HepG2 (cell line): ENCODE measurements around the gene FOXA3. TPM values are rescaled to one million over a fixed set of nuclear protein-coding genes. Genes with fewer than 3 reads are reported as not detected.

Experiments used
- CSRNP1 ChIP-seq: sonication (generic); formaldehyde crosslinking; IDR thresholded peaks from 2 replicates; pipeline ENCODE4 v1.8.1; 2023; ENCODE audit warnings: mild to moderate bottlenecking, missing genetic modification reagents
- FOXM1 ChIP-seq: sonication (generic); formaldehyde crosslinking; IDR thresholded peaks from 2 replicates; pipeline ENCODE4 v1.5.0; 2020; ENCODE audit warnings: missing genetic modification reagents
- HNRNPH1 ChIP-seq: fragments of 200-400 bp; formaldehyde crosslinking; optimal IDR thresholded peaks from 2 replicates; pipeline ENCODE3; 2017; ENCODE audit warnings: mild to moderate bottlenecking, low read depth, low read length
- MAX ChIP-seq: IDR thresholded peaks from 2 replicates; pipeline ENCODE4 v1.6.1; 2012; ENCODE audit warnings: inconsistent platforms
- MTA1 ChIP-seq: sonication (generic); formaldehyde crosslinking; IDR thresholded peaks from 2 replicates; pipeline ENCODE4 v1.4.0; 2020; ENCODE audit warnings: missing genetic modification reagents, mild to moderate bottlenecking, borderline replicate concordance
- MXD1 ChIP-seq: sonication (generic); formaldehyde crosslinking; IDR thresholded peaks from 2 replicates; pipeline ENCODE4 v1.4.0; 2020; ENCODE audit warnings: mild to moderate bottlenecking, missing genetic modification reagents
- NCOA2 ChIP-seq: sonication (generic); formaldehyde crosslinking; IDR thresholded peaks from 2 replicates; pipeline ENCODE4 v1.8.0; 2022; ENCODE audit warnings: inconsistent platforms
- NRL ChIP-seq: sonication (generic); formaldehyde crosslinking; IDR thresholded peaks from 2 replicates; pipeline ENCODE4 v1.5.0; 2020; ENCODE audit warnings: missing genetic modification reagents, mild to moderate bottlenecking, moderate library complexity, borderline replicate concordance
- POGZ ChIP-seq: sonication (generic); formaldehyde crosslinking; IDR thresholded peaks from 2 replicates; pipeline ENCODE4 v1.4.0; 2020; ENCODE audit warnings: mild to moderate bottlenecking, missing genetic modification reagents
- SNAPC2 ChIP-seq: sonication (generic); formaldehyde crosslinking; IDR thresholded peaks from 2 replicates; pipeline ENCODE4 v1.8.1; 2022; ENCODE audit warnings: mild to moderate bottlenecking, missing genetic modification reagents
- YEATS4 ChIP-seq: sonication (generic); formaldehyde crosslinking; IDR thresholded peaks from 2 replicates; pipeline ENCODE4 v1.4.0; 2020; ENCODE audit warnings: missing genetic modification reagents, borderline replicate concordance
- ZBTB21 ChIP-seq: sonication (generic); formaldehyde crosslinking; IDR thresholded peaks from 2 replicates; pipeline ENCODE4 v1.4.0; 2020; ENCODE audit warnings: missing genetic modification reagents
- ZFAT ChIP-seq: sonication (generic); formaldehyde crosslinking; conservative IDR thresholded peaks from 2 replicates; pipeline ENCODE4 v1.8.1; 2023; ENCODE audit warnings: missing genetic modification reagents, inconsistent platforms
- ZMAT5 ChIP-seq: sonication (generic); formaldehyde crosslinking; IDR thresholded peaks from 2 replicates; pipeline ENCODE4 v1.5.0; 2020; ENCODE audit warnings: mild to moderate bottlenecking, low read depth, missing genetic modification reagents, borderline replicate concordance
- ZNF597 ChIP-seq: sonication (generic); formaldehyde crosslinking; IDR thresholded peaks from 2 replicates; pipeline ENCODE4 v1.5.0; 2020; ENCODE audit warnings: missing genetic modification reagents
- ZNF737 ChIP-seq: sonication (generic); formaldehyde crosslinking; IDR thresholded peaks from 2 replicates; pipeline ENCODE4 v1.5.0; 2020; ENCODE audit warnings: missing genetic modification reagents, mild to moderate bottlenecking, borderline replicate concordance
- ZSCAN30 ChIP-seq: sonication (generic); formaldehyde crosslinking; IDR thresholded peaks from 2 replicates; pipeline ENCODE4 v1.5.0; 2020; ENCODE audit warnings: mild to moderate bottlenecking, missing genetic modification reagents
- ZSCAN31 ChIP-seq: sonication (generic); formaldehyde crosslinking; IDR thresholded peaks from 2 replicates; pipeline ENCODE4 v1.5.0; 2020; ENCODE audit warnings: low read depth, mild to moderate bottlenecking, missing genetic modification reagents
- polyA plus RNA-seq, 8 experiments: library from polyadenylated mRNA; depleted of rRNA in 3 of 8; stranded (reverse) in 7 of 8; unstranded in 1 of 8; fragments of >200 nt; fragmentation: Illumina TruSeq in 4 of 8; extraction: Trizol in 4 of 8; gene quantifications; 2 replicates each; pipeline versions ENCODE4 v1.2.1 to v1.2.3, GENCODE V29; 2011 to 2016; ENCODE audit warnings: low read depth in 4 of 8, missing spikeins in 1 of 8, mixed read lengths in 1 of 8; ENCODE audit not compliant: insufficient read depth in 1 of 8
- total RNA-seq, 5 experiments: library from RNA; depleted of rRNA; stranded (reverse); fragments of >200 nt; fragmentation: Illumina TruSeq; extraction: Trizol; gene quantifications; 2 replicates each; pipeline ENCODE4 v1.2.3, GENCODE V29; 2016; ENCODE audit warnings: low read depth in 1 of 5
- TF ChIP-seq, protein P1 (sequence below): sonication (generic); formaldehyde crosslinking; IDR thresholded peaks from 2 replicates; pipeline ENCODE4 v1.5.1; 2020; ENCODE audit warnings: mild to moderate bottlenecking, moderate library complexity, missing genetic modification reagents
- TF ChIP-seq, protein P2 (sequence below): sonication (generic); formaldehyde crosslinking; IDR thresholded peaks from 2 replicates; pipeline ENCODE4 v1.5.0; 2020; ENCODE audit warnings: missing genetic modification reagents
- TF ChIP-seq, protein P3 (sequence below): sonication (generic); formaldehyde crosslinking; IDR thresholded peaks from 2 replicates; pipeline ENCODE4 v1.5.1; 2020; ENCODE audit warnings: missing genetic modification reagents, mild to moderate bottlenecking, borderline replicate concordance

The FOXA3 gene
- total and polyA plus RNA-seq, 2 of the 13 experiments (the other 11 are each of a cell fraction or from before 2014, with no cell fraction given), result 29.8 to 47.6 TPM

- TF ChIP-seq ZSCAN30 (CRISPR knock-in tag) (no peak), ZBTB21 (CRISPR knock-in tag) (no peak), ZMAT5 (no peak), NCOA2 (0 out of 2 replicates have a peak, but pooled peaks have one; percentile 11), NRL (no peak), MTA1 (CRISPR knock-in tag) (no peak), ZNF597 (no peak), FOXM1 (no peak), MAX (peak; percentile 77), SNAPC2 (CRISPR knock-in tag) (no peak), CSRNP1 (CRISPR knock-in tag) (no peak), HNRNPH1 (no peak), ZFAT (CRISPR knock-in tag) (no peak), YEATS4 (CRISPR knock-in tag) (peak; percentile 65; the same call in 1 of the 2 replicates), ZSCAN31 (CRISPR knock-in tag) (no peak), MXD1 (CRISPR knock-in tag) (peak; percentile 63), POGZ (no peak), ZNF737 (CRISPR knock-in tag) (no peak)
- TF ChIP-seq, protein P1, sequence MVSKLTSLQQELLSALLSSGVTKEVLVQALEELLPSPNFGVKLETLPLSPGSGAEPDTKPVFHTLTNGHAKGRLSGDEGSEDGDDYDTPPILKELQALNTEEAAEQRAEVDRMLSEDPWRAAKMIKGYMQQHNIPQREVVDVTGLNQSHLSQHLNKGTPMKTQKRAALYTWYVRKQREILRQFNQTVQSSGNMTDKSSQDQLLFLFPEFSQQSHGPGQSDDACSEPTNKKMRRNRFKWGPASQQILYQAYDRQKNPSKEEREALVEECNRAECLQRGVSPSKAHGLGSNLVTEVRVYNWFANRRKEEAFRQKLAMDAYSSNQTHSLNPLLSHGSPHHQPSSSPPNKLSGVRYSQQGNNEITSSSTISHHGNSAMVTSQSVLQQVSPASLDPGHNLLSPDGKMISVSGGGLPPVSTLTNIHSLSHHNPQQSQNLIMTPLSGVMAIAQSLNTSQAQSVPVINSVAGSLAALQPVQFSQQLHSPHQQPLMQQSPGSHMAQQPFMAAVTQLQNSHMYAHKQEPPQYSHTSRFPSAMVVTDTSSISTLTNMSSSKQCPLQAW (CRISPR knock-in tag), result peak; percentile 18; the same call in 1 of the 2 replicates
- TF ChIP-seq, protein P2, sequence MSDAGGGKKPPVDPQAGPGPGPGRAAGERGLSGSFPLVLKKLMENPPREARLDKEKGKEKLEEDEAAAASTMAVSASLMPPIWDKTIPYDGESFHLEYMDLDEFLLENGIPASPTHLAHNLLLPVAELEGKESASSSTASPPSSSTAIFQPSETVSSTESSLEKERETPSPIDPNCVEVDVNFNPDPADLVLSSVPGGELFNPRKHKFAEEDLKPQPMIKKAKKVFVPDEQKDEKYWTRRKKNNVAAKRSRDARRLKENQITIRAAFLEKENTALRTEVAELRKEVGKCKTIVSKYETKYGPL (CRISPR knock-in tag), result peak; percentile 98
- TF ChIP-seq, protein P3, sequence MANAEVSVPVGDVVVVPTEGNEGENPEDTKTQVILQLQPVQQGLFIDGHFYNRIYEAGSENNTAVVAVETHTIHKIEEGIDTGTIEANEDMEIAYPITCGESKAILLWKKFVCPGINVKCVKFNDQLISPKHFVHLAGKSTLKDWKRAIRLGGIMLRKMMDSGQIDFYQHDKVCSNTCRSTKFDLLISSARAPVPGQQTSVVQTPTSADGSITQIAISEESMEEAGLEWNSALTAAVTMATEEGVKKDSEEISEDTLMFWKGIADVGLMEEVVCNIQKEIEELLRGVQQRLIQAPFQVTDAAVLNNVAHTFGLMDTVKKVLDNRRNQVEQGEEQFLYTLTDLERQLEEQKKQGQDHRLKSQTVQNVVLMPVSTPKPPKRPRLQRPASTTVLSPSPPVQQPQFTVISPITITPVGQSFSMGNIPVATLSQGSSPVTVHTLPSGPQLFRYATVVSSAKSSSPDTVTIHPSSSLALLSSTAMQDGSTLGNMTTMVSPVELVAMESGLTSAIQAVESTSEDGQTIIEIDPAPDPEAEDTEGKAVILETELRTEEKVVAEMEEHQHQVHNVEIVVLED (CRISPR knock-in tag), result peak; percentile 21; the same call in 1 of the 2 replicates
Measured at GRCh38 chr19:45885556-45886426, 21.7 kb downstream of the FOXA3 start, which contains the start of gene IRF2BP1 (continued).
